Stimulated activated CD4-positive, alpha-beta T cell treated with anti-CD3 and anti-CD28 coated beads, Interleukin-1b, Interleukin-23, amount 100 ng/mL, for 1 hour (primary cell): Measurements from ENCODE around the gene BMF.
"Not testable (repeated sequence)": the region's sequence is repeated elsewhere in the genome, so short reads cannot be mapped to it uniquely, and the experiment has no call there.

Source experiments
- DNase-seq, 2 donors: peaks; one replicate each; pipeline ENCODE4 v3.0.0-alpha.2; 2020; ENCODE audit warnings: low read depth in 2 of 2

The BMF gene, protein sequence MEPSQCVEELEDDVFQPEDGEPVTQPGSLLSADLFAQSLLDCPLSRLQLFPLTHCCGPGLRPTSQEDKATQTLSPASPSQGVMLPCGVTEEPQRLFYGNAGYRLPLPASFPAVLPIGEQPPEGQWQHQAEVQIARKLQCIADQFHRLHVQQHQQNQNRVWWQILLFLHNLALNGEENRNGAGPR

DNA sequence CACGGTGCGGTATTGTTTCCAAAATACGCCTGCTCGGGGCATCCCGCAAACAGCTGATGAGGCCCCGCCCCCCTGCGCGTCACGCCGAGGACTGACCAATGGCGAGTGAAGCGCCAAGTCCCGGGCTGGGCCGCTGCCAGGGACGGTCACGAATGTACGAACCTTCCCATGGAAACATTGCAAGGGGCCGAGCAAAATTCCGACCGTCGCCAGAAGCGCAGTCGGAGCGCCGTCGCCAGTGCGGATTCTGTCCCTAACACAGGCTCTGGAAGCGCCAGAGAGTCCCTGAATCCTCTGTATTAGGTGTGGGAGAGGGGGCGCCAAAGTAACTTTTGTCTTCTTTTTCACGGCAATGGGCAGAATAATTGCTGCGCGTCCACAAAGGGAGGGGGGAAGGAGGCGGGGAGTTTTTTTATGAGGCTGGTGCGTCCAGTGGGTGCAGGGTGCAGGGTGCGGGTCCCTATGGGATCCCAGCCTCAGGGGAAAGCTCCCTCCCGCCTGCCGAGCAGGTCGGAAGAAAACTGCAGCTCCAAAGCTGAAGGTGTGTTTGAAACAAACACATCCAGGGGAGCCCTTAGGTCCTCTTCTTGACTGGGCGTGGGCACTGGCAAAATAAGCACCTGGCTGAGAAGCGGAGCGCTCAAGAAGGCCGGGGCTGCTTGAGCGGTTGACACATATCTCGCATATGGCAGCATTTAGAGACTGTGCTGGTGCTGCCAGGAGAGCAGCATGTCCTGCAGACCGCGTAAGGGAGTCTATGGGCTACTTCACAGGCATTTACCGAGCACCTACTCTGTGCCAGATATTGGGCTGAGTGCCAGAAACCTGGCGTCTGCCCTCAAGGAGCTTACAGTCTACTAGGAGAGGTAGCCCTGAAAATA is at the start of gene BMF:
BMF (minus strand) TSS at position 25 of the 881 bp plus-strand sequence. CDS start 2,793 bp downstream, outside the sequence.
- DNase-seq, result peak; percentile 92 to 98

GRCh38 chr15:40157778-40158447 is 49.2 kb upstream of the BMF start:
- DNase-seq, result no peak

GRCh38 chr15:40155270-40155910 is 46.7 kb upstream of the BMF start:
- no peak for DNase-seq

- DNase-seq, result not testable (repeated sequence)
These were observed 46.1 kb upstream of the BMF start for GRCh38 chr15:40154821-40155220.

DNA sequence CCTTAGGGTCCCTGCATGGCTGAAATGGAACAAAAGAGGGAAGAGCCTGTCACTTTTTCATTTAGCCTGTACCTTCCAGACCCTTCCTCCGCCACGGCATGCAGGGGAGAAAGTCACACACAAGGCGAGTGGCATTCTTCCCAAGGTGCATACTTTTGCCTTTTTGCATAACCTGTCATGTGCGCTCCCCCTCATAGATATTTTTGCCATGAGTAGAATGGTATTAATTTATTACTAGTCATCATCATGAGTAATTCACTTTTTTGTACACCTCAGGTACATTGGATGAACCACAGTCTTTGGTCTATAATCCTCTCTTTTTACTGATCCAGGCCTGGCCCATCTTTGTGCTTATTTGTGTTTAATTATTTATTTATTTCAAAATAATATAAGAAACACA is 43.3 kb upstream of the BMF start:
- no peak for DNase-seq

DNA sequence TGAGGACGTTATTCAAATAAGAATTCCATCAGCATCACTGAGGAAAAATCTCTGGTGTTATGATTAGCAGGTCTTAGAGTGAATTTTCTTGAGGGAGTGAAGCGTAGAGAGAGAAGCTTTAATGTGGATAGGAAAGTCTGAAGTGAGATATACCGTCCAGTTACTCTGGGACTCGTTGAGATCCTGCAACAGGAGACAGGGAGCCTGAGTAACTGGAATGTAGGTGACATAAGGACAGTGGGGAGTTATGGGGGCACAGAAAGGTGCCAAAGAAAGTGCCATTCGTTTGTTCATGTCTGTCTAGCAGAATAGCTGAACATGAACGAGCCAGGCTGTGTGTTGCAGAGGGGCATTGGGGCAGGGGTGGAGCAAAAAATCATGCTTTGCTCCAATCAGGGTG is 42.8 kb upstream of the BMF start:
- no peak for DNase-seq

GRCh38 chr15:40150163-40150925 is 41.7 kb upstream of the BMF start:
- no peak for DNase-seq

DNA sequence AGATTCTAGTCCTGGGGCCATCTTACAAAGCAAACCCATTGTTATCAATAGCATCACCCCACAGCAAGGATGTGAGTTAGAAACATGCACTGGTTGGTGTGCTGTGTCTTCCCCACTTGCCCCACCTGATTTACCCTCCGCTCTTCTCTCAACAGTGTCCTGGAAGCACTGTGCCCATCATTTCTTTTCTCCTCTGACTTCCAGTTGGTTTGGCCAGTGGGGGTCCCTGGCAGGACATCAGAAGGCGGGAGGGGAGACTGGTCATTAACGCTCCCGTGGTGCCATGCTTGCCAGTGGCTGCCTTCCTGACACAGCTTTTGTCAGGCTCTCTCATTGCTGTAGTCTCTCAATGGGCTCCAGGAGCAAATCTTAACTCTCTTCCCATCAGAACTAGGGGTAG is 40.7 kb upstream of the BMF start:
- no peak for DNase-seq

DNA sequence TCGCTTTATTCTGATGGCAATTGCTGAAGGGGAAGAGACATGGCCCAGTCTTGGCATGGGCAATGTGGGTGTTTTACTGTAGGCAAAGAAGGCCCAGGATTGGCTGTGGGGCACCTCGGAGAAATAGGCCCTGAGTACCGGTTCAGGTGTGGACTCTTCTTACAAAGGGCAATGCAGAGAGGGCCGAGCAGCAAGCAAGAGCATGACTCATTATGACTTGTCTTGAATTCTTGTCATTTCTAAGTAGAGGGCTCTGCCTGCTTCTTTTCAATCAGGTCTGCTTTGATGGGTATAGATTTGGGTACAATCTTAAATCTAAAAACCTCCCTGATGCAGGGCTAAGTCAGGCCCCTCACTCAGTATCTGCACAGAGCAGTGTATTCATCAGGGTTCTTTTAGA is 37.4 kb upstream of the BMF start:
- DNase-seq, result no peak

- no peak for DNase-seq
These were observed 33.7 kb upstream of the BMF start for GRCh38 chr15:40142428-40142827.

DNA sequence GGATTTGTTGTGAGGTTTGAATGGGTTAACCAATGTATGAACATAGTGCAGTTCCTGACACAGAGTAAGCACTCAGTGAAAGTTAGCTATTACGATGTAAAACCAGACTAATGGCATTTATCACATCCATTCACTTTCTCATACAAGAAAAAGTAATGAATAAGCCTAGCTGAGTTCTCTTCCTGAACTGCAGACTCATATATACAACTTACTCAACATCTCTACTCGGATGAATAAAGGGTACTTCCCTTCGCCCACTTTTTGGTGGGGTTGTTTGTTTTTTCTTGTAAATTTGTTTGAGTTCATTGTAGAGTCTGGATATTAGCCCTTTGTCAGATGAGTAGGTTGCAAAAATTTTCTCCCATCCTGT is 29.5 kb upstream of the BMF start:
- not testable (repeated sequence) for DNase-seq

- DNase-seq, result no peak
These were observed 28.9 kb upstream of the BMF start for GRCh38 chr15:40137303-40138200.

- DNase-seq, result no peak
These were observed 28.0 kb upstream of the BMF start for GRCh38 chr15:40136470-40137302.

DNA sequence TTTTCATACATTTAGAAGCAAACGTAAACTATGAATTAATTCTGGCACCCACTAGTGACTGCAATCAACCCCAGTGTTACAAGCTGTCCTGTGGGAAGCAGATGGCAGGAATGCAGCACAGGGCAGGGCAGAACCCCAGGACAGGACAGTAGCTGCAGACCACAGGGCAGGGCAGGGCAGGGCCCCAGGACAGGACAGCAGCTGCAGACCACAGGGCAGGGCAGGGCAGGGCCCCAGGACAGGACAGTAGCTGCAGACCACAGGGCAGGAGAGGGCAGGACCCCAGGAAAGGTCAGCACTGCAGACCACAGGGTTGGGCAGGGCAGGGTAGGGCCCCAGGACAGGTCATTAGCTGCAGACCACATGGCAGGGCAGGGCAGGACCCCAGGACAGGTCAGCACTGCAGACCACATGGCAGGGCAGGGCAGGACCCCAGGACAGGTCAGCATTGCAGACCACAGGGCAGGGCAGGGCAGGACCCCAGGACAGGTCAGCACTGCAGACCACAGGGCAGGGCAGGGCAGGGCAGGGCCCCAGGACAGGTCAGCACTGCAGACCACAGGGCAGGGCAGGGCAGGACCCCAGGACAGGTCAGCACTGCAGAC is 27.3 kb upstream of the BMF start:
- not testable (repeated sequence) for DNase-seq

DNA sequence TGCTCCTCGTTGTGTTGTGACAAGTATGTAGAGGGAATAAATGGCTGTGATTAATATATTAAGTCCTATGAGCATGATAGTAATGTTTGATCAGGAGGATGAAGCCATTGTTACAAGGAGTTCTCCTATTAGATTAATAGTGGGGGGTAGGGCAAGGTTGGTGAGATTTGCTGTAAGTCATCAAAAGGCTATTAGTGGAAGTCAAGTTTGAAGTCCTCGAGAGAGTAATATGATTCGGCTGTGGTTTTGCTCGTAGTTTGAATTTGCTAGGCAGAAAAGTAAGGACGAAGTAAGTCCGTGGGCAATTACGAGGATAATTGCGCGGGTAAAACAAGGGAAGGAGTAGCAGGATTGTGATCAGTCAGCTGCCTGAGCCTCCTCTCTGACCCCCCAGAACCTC is 26.2 kb upstream of the BMF start:
- no peak for DNase-seq

DNA sequence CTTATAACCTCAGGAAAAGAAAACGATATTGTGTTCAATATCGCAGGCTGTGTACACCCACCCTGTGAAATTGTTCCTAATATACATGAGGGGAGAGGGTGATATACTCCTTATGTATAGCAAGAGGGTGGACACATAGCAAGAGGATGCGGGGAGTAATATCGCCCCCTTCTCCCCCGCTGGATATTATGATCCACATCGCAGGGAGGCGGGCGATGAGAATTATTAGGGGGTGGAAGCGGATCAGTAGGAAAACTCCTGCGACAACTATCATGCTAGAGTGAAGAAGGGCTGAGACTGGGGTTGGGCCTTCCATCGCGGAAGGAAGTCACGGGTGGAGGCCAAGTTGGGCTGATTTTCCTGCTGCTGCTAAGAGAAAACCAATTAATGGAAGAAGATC is 24.9 kb upstream of the BMF start:
- no peak for DNase-seq

DNA sequence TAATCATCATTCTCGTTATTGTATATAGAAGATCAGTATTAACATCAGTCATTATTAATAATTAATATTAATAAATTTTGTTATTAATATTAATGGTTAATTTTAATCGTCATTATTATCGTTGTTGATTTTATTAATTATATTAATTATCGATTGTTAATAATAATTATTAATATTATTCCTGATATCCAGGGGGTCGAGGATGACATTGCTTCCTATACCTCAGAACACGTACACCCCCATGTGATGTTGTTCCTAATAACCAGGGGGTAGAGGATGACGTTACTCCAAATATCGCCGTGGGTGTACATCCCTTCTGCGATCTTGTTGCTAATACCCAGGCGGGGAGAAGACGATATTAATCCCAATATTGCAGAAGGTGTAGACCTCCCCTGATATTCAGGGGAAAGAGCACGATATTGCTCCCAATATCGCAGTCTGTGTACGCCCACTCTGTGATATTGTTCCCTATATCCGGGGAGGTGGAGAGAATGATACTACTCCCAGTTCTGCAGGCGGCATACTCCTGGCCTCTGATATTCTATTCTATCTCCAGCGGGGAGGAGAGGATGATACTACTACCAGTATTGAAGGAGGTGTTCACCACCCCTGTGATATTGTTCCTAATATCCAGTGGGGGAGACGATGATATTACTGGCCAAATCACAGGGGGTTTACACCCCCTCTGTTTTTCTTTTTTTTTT is 22.3 kb upstream of the BMF start:
- no peak for DNase-seq

- DNase-seq, result no peak
These were observed 21.4 kb upstream of the BMF start for GRCh38 chr15:40130118-40130517.
